ENCODE results near the gene SPECC1L. TPM values are rescaled to one million over a fixed set of nuclear protein-coding genes. Genes with fewer than 3 reads are reported as not detected.

The SPECC1L gene
- total and polyA plus RNA-seq, 2 of the 8 experiments (the other 6 are each of a cell fraction or from before 2014, with no cell fraction given), result 15.7 to 61.6 TPM

DNA sequence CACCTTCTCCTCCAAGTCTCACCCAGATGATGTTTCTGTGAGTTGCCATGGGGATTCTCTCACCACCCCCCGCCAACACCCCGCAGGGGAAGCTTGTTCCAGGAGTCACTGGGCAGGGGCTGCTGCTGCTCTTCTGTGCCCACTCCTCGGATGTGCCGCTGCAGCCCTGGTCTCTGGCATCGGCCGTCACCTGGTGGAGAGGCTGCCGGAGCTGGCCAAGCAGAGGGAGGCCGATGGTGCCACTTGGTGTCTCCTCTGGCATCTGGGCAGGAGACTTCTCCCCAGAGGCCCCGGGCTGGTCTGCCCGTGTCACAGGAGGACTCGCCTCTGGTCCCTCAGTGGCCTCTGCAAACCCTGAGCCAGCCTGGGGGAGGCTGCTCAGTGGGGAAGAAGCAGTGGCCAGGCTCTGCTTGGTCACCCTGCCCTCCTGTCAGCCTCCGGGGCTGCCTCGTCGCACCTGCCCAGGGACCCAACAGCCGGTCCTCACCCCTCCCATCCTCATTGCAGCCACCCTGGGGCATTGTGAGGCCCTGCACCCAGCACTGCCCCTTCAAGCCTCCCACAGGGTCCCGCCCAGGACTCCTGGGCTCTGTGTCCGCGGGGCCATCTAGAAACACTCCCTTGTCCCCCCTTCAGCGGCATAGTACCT lies 156.3 kb downstream of the SPECC1L start (continued):
- TF ChIP-seq RFX5 (IDR thresholded peaks at IDR 0.05; ENCODE audit: borderline replicate concordance, low read depth, low read length) (no peak), SAP30 (IDR thresholded peaks at IDR 0.05; ENCODE audit: insufficient read depth, insufficient replicate concordance, low read length) (no peak), ZNF274 (IDR thresholded peaks at IDR 0.05; ENCODE audit: borderline replicate concordance, extremely low read depth, low read length) (no peak), CTBP2 (IDR thresholded peaks at IDR 0.05; ENCODE audit: borderline replicate concordance, insufficient read depth, insufficient read length, low read length) (no peak), PHF8 (conservative IDR thresholded peaks at IDR 0.05; ENCODE audit: low read depth, low read length) (no peak), JUN (IDR thresholded peaks at IDR 0.05; ENCODE audit: low read depth, low read length) (no peak), JUND (IDR thresholded peaks at IDR 0.05; ENCODE audit: low read length) (no peak), EZH2 (IDR thresholded peaks at IDR 0.05; ENCODE audit: low read depth, low read length, severe bottlenecking) (no peak)
